AG04450 (cell line): Measurements from ENCODE around the gene TPM1. TPM values are rescaled to one million over a fixed set of nuclear protein-coding genes. Genes with fewer than 3 reads are reported as not detected.

Experiments used
- CTCF ChIA-PET: fragments of 300-600, 350-600 bp; formaldehyde crosslinking; extraction: SDS; loops from one replicate; lab custom pipeline; 2022; ENCODE audit warnings: antibody characterized with exemption, inconsistent platforms; lab: Charles Lee
- POLR2A ChIA-PET: fragments of 350-600 bp; formaldehyde crosslinking; extraction: SDS; loops from one replicate; lab custom pipeline; 2021; ENCODE audit warnings: antibody characterized with exemption, inconsistent platforms; lab: Yijun Ruan, JAX
- DNase-seq: peaks from one replicate; pipeline ENCODE4 v3.0.0-alpha.2; 2011; ENCODE audit warnings: low read depth, low spot score
- H3K27ac ChIP-seq: one replicate; pipeline ENCODE4 v1.5.1; 2012; ENCODE audit warnings: low read depth, low read length, control low read depth
- H3K27me3 ChIP-seq: one replicate; pipeline ENCODE4 v1.6.0; 2012; ENCODE audit warnings: low read length; ENCODE audit not compliant: control insufficient read depth, insufficient read depth
- H3K4me3 ChIP-seq: 2 replicates; pipeline ENCODE4 v1.5.1; 2011; ENCODE audit warnings: mild to moderate bottlenecking, low read depth, low read length, control low read depth
- H3K9me3 ChIP-seq: 2 replicates; pipeline ENCODE4 v1.5.1; 2012; ENCODE audit warnings: low read length; ENCODE audit not compliant: control insufficient read depth, insufficient read depth
- CTCF ChIP-seq: IDR thresholded peaks from 2 replicates; pipeline ENCODE4 v1.5.1; 2011; ENCODE audit warnings: low read depth, low read length, control low read depth, inconsistent platforms
- polyA plus RNA-seq: library from polyadenylated mRNA; depleted of rRNA; stranded (reverse); fragments of >200 nt; gene quantifications from 2 replicates; pipeline ENCODE4 v1.2.3, GENCODE V29; 2011

Gene TPM1
- polyA plus RNA-seq, 1 experiment: 1,348 TPM

DNA sequence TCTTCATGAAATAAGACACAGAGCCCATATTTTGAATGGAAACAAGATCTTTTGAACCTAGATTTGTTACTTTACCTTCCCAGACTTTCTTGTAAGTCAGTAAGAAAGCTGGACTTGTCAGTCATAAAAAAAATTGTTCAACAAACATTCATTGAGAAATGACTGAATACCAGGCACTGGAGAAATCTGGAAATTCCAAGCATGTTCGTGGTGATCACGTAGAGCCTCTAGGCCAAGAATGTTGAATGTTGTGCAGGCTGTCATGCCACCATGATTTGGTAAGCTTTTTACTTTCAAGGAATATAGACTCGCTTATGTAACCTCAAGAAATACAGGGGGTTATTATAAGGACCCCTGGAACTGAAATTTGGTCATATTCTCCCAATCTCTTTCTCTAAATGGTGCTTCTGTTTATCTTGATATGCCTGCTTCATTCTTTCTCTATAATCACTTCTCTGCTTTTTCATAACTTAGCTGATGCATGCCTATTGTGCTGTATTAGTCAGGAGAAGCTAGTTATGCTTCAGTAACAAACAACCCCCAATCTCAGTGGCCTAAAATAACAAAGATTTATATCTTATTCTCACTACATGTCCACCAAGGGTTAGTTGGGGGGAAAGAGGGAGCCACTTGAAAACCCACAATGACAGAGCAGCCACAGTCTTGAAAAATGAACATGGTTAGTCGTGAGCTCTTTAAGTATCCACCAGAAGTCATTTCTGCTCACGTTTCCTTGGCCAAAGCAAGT lies 3.4 kb upstream of the TPM1 start:
- DNase-seq: no peak
- no peak overlapping the region for H3K4me3 ChIP-seq
- peaks cover 5% of the 10 kb centered on the region for H3K9me3 ChIP-seq
- CTCF ChIA-PET: interaction anchor here (1.0 to 2.5 kb wide), 3 partner anchors 9 to 257 kb away, joined by 3 to 7 read pairs (median 4); no protein-coding TSS in a partner anchor
- no peak for TF ChIP-seq CTCF
- H3K27me3 ChIP-seq: no peaks in the 10 kb centered on the region
- H3K27ac ChIP-seq: no peak overlapping the region
- POLR2A ChIA-PET: interaction anchor here (0.8 to 1.3 kb wide), 4 partner anchors 16 to 297 kb away, joined by 3 to 7 read pairs (median 4); no protein-coding TSS in a partner anchor

DNA sequence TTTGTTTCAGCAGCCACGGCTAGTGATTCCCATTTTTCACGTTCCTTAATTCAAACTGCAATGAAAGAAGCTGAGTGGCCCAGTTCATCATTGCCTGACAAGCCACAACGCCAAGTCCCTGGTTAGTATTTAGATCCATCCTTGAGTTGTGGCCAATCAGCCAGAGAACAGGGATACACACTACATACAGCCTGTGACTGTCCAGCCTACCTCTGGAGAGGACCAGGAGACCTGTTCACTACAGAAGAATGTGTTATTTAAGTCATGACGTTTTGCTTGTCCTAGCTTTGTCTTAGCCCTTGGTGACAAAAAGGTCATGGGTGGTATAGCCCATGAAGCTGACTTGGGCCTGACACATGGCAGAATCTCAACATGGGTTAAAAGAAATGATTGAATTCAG lies 2.7 kb upstream of the TPM1 start:
- ChIA-PET POLR2A (interaction anchor here (0.8 to 1.3 kb wide), 3 partner anchors 16 to 298 kb away, joined by 3 to 7 read pairs (median 4); no protein-coding TSS in a partner anchor), CTCF (interaction anchor here (1.0 to 2.5 kb wide), 2 partner anchors 8 to 258 kb away, joined by 3 to 7 read pairs; no protein-coding TSS in a partner anchor)
- no peak for DNase-seq
- Histone ChIP-seq H3K4me3 (no peak overlapping the region), H3K27me3 (no peaks in the 10 kb centered on the region), H3K9me3 (peaks cover 5% of the 10 kb centered on the region), H3K27ac (no peak overlapping the region)
- no peak for TF ChIP-seq CTCF

GRCh38 chr15:63040509-63040908 lies 2.0 kb upstream of the TPM1 start:
- Histone ChIP-seq H3K4me3 (no peak overlapping the region), H3K27ac (no peak overlapping the region), H3K9me3 (peaks cover 5% of the 10 kb centered on the region), H3K27me3 (no peaks in the 10 kb centered on the region)
- CTCF ChIA-PET: interaction anchor here (2.5 kb wide), 1 partner anchor 7 kb away, joined by 7 read pairs; no protein-coding TSS in a partner anchor
- no peak for DNase-seq
- POLR2A ChIA-PET: no interaction called here
- TF ChIP-seq CTCF: no peak

DNA sequence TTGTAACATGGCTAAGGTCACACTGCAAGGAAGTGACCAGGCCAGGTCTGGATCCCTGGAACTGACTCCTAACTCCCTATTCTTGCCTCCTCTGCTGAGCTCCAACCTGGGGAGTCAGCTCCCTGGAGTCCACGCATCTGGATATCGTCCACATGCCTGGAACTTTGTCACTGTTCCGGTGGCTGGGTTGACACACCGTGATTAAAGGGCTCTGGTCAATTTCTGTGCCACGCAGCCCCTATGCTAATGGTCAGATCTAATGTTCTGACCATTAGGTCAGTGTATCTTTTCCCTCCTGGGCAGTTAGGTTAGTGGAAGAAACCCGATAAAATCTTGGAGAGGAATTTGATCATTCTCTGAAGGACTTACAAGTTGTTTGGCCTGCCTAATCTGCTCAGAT lies 1.6 kb upstream of the TPM1 start:
- H3K4me3 ChIP-seq: no peak overlapping the region
- CTCF ChIA-PET: no interaction called here

More for the DNA sequence above, 1.6 kb upstream of the TPM1 start:
- H3K9me3 ChIP-seq: peaks cover 5% of the 10 kb centered on the region
- no peak for DNase-seq
- H3K27ac ChIP-seq: no peak overlapping the region
- no peak for TF ChIP-seq CTCF
- H3K27me3 ChIP-seq: no peaks in the 10 kb centered on the region
- POLR2A ChIA-PET: no interaction called here
